ENCODE measurements around the gene CALB2.
"Not testable (repeated sequence)": the region's sequence is repeated elsewhere in the genome, so short reads cannot be mapped to it uniquely, and the experiment has no call there.

The CALB2 gene, protein sequence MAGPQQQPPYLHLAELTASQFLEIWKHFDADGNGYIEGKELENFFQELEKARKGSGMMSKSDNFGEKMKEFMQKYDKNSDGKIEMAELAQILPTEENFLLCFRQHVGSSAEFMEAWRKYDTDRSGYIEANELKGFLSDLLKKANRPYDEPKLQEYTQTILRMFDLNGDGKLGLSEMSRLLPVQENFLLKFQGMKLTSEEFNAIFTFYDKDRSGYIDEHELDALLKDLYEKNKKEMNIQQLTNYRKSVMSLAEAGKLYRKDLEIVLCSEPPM
- 0 reads per million in 3 experiments for total RNA-seq

DNA sequence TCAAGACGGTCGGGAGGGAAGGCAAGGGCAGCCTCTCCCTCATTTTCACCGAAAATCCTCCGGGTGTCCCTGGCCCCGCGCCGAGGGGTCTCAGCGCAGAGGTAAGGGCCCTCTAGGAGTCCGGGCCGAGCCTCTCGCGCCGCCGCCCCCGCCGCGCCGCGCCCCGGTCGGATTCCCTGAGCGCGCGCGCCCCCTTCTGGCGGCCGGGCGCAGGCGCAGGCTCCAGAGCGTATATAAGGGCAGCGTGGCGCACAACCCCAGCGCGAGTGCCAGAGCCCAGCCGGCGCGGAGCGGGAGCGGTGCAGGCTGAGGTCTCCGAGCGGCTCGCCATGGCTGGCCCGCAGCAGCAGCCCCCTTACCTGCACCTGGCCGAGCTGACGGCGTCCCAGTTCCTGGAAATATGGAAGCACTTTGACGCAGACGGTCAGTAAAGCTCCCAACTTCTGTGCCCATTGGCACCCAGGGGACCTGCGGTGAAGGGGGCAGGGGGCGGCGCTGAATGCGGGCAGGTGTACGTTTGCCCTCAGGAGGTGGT lies at the start of gene CALB2:
Gene CALB2, plus strand, starts transcription at position 260 of the 535 bp plus-strand sequence. Its CDS starts 70 bp downstream, at position 330.
- DNase-seq = peak; percentile 35

DNA sequence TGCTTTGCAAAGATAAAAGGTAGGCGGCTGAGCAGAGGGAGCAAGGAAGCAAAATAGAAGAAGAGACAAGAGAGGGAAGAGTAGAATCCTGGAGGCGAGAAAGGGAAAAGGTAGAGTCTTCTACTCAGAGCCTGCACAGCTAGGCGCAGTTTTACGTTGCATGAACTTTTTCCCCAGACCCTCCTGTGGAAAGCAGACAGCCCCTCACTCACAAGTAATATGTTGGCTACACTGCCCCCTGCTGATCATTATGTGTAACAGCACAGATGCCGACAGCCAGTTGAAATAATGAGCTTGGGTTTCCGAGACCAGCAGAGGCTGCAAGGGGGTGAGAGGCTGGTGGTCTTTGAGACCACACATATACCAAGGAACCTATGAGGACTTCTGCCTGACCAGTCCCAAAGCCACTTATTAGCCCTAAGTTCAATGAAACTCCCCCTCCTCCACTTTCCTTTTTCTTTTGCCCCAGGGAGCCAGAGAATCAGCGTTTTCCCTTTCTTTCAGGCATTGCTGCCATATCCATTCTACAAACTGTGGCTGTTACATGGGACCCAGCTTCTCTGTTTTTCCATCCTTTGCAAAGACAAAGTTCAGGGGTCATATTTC lies 46.9 kb upstream of the CALB2 start:
- no peak for DNase-seq

DNA sequence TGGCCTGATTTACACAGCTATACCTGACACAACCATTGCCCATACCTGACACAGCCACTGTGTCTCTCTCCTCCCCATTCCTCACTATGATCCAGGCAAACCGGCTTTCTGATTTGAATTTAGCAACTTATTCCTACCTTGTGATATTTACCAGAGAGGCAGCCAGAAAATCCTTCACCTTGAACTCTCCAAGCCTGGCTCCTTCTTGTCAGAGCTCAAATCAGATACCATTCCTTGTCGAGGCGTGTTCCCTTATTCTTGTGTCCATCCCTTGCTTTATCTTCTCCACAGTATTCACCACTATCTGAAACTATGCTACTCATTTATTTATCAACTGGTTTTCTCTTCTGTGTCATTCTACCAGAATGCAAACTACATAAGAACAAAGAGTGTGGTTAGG lies 44.9 kb upstream of the CALB2 start:
- not testable (repeated sequence) for DNase-seq

DNA sequence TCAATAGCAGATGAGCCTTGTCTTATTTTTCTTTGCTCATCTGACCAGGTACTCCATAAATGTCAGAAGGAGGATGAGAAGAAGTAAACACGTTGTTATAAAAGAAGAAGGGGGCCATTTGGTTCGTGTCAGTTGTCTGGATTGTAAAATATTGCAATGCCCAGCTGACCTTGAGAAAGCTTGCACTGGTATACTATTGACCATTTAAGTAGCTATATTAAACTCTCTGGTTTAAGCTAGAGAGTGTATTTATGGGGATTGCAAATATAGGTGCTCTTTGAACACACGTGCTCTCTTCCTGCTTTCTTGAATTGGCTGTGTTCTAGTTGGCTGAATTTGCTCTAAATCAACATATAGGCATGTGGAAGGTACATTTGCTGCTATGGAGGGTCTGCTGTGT lies 43.3 kb upstream of the CALB2 start:
- DNase-seq = no peak

DNA sequence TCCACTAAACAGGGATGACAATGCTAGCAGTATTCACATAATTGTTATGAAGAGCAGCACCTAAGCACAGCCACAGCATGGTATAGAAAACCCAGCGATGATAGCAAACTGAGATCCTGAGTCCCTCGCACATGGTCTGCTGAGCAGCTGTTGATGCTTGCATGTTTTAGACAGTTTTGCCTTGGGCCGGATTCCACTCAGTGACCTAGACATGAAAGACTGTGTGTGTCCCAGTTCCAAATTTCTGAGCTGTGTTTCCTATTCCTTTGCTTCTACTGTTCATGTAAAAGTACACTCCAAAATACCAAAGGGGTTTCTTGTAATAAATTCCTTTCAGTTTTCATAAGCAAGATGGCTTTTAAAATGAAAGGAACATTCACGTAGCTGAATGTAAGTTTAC lies 38.5 kb upstream of the CALB2 start:
- no peak for DNase-seq

DNA sequence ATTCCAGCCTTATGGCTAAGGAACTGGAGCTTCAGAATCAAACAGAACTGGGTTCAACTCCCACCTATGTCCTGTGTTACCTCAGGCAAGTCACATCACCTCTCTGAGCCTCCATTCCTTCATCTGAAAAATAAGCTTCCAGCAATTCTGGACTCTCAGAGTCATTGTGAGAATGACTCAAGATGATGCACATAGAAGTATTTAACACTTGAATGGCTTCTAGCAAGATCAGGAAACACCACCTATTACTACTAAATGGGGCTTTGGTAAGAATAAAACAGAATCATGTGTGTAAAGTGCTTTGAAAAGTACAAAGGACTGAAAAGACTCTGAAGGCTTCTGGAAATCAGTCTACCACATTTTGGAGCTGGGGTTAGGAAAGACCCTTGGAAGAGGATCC lies 30.8 kb upstream of the CALB2 start:
- DNase-seq = no peak

DNA sequence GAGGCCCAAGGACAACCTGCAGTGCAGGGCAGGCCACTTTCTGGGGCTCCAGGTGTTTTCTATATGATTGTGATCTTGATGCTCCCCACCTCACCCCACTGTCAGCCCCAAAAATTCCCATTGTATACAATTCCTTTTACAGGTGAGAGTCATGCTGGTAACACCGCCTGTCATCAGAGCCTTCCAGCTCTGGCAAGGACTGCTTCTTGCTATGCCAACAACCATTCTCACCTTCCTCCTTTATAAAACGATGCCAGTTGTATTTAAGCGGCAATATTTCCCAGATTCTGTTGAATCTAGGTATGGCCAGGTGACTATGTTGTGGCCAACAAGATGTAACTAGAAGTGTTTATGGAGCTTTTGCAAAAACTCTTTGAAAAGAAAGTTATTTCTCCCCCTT lies 30.4 kb upstream of the CALB2 start:
- no peak for DNase-seq

DNA sequence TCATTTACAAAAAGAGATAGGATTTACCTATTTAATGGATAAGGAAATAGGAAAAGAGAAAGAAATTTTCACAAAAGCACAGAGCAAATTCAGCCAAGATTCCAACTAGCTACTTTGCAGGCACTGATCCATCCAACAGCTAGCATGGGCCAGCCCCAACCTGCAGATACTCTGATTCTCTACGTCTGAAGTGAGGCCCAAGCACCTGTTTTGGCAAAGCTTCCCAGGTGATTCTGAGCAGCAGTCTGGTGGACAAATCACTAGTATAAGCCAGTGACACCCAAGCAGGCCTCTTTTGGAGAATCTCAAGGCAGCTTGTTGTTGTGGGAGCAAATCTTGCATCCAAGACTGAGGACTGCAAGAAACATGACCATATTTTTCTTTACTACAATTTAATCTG lies 20.9 kb upstream of the CALB2 start:
- no peak for DNase-seq

DNA sequence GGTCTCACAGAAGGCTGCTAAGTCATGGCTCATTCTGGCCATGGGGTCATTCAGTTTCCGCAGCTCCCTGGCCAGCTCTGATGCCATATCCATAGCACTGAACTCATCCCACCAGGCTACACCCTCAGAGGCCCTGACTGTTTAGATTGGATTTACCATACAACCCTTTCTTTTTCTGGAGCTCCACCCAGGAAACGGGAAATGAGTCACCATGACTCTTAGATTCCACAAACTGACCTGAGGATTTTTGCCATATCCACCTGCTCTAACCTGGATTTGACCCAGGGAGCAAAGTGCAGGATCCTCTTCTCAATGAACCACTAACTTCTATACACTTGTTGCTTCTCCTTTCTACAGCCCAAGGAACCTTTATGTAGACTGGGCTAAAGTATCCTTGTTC lies 20.3 kb upstream of the CALB2 start:
- no peak for DNase-seq

DNA sequence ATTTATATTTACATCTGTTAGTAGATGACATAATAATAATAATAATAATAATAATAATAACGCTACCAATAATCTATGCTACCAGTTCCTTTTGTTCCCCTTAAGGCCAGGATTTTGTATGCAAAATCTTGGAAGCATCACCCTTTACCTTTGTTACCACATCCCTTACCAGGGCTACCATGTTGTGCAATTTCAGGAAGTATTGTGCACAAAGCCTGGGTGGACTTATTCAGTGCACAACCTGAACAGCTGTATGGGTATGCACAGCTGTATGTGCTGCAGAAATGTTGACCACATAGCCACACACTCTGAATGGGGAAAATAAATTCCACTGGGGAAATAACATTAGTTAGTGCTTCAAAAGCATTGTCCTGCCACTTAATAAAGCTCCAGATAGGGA lies 19.9 kb upstream of the CALB2 start:
- no peak for DNase-seq

DNA sequence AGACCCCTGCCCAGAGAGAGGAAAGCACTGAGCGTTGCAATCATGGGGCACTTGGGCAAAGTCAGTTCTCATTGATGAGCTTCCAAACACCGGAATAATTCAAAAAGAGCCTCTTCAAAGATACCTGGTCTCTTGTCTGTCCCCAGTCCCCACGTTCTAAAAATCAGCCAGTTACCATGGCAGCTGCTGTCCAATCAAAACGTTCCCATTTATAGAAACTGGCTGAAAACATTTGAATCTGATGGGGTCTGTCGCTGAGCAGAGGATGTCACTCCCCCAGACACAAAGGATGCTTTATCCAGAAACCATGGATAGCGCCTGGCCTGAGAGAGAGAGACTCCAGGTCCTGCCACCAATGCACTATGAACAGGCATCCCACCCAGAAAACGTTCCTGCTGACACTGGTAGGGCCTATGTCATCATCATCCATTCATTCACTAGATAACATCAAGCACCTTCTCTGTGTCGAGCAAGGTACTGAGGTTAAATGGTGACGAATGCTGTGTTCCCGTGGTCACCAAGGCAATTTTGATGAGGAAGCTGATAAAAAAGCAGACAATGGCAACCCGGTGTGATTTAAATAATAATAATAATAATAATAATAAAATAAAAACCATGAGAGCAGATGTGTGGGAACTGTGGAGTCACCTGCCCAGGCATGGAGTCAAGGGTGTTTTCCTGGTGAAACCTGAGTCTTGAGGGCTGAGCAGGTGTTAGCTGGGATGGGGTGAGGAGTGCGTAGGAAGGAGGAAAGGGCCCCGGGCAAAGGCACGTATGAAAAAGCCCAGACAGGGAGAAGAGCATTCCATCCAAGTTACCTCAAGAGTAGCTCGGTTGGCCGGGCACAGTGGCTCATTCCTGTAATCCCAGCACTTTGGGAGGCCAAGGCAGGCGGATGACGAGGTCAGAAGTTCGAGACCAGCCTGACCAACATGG lies 19.0 kb upstream of the CALB2 start:
- no peak for DNase-seq

DNA sequence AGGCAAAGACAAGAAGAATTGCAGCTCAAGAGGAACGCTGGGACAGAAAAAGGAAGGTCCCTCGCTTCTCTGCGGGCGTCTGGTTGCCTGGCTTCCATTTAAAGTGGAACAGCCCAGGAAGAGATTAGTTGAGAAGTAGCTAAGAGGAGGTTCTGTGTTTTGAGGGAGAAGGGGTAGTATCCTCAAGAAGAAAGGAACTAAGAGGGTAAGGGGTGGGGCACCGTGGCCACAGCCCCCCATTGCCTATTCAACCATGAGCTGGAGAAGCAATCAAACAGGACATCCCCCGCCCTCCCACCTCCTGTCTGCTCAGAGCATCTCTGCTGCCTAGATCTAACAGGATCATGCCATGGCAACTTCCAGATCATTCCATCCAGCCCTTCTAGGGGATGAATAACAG lies 18.1 kb upstream of the CALB2 start:
- no peak for DNase-seq

DNA sequence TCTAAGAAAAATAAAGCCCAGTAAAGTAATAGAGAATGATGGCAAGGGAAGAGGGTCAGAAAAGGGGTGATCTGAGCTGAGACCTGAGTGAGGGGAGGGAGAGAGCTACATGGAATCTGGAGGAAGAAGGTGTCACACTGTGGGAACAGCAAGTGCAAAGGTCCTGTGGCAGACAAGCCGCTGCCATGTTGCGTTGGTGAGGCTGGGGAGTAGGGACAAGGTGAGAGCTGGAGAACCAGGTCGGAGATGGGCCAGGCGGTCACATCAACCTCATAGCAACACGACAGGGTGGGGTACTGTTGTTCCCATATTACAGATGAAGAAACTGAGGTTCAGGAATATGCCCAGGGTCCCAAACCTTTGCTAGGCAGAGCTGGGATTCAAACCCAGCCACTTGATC lies 16.6 kb upstream of the CALB2 start:
- no peak for DNase-seq

DNA sequence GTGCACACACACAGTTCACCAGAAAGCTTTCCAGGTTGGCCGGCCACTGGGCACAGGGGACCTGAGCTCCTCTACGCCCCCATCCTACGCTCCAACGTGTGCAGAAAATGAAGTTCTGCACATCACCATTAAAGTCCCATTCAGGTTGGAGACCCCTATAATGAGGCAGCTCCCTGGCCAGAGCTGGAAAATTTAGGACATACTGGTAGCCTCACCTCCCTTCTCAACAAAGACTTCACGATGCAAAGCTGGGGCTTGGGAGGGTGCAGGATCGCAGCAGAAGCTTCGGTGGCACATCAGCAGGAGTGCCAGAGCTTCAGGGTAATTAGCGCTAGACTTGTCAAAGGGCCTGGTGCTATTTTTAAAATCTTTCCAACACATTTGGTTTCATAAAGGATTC lies 15.4 kb upstream of the CALB2 start:
- DNase-seq = no peak

DNA sequence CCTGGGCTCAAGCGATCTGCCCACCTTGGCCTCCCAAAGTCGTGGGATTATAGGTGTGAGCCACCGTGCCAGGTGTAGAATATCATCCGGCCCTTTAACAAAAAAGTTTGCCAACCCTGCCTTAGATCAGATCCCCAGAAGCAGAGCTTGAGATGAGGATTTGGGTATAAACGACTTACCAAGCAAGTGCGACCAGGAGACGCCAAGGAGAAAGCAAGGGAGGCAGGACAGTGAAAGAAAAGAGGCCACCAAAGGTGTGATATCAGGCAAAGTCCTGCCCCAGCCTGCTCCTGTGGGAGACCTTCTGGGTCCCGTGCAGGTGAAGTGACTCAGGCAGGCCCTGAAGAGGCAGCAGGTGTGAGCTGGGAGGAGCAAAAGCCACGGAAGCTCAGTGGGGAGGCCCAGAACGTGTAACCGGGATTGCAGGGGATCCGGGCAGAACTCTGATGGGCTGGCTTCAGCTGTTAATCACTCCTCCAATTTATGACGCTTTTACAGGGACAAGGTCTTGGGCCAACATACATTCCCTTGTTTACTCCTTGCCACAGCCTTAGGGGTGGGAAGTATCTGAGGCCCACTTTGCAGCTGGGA lies 14.1 kb upstream of the CALB2 start:
- no peak for DNase-seq

DNA sequence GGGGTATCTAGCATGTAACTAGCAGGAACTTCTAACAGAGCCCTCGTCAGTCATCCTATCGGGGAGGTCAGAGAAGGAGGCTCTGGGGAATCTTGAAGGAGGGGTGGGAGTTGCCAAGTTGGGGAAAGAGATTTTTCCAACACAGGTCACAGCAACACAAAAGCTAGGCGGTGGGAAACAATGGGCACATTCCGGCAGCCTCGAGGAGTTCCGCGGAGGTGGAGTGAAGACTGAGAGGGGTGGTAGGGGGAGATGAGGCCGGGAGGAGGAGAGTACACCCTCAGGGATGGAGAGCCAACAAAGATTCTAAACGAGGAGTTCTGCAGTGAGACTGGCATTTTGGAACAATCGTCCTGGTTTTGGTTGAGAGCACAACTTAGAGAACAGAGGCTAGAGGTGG lies 13.5 kb upstream of the CALB2 start:
- no peak for DNase-seq

DNA sequence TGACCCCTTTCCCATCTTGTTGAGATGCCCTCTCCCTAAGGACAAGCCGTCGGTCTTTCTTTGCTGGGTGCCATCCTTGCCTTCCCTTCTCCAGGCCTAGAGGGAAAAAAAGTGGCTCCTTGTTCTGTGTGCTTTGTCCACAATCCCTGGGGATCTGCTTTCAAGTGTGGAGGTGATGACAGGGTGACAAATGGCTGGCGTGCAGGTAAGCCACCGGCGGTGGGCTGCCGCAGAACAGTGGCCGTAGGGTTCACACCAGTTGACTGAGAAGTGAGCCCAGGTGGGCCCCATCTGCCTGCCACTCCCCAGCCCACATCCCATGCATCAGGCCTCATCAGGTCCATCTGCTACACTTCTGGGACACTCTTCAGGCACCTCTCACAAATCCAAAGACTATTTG lies 11.4 kb upstream of the CALB2 start:
- DNase-seq = no peak

DNA sequence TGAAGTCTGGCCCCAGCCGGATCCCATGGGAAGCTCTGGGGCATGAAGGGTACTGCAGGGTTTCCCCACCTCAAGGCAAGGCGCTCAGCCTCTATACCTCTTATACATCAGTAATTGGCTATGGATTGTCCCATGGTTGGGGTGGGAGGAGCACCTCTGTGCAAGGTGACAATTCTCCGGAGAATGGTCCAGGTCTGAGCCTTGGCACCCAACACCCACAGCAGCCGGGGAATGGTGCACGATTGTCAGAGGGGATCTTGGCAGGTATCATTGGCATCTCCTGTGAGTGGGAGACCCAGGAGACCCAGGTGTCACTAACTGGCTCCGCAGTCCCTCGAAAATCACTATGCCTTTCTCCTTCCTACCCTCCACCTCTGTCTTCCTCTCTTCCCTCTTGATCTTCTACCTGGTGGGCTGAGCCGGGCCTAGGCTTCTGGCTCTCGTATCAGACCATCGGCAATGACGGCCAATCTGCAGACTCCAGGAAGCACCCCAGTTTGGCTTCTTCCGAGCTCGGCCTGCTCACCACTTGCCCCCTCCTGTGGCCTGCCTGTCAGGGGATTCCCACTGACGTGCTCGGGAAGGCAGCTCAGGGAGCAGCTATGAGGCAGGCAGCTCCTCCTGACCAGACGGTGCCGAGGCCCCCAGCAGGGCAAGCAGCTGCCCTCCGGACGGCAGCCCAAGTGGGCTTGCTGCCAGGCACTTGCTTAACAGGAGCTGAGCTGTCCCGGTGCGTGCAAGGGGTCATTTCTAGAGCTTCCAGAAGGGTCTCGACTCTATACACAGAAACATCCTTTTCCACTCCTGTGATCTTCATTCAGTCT lies 10.0 kb upstream of the CALB2 start:
- no peak for DNase-seq

DNA sequence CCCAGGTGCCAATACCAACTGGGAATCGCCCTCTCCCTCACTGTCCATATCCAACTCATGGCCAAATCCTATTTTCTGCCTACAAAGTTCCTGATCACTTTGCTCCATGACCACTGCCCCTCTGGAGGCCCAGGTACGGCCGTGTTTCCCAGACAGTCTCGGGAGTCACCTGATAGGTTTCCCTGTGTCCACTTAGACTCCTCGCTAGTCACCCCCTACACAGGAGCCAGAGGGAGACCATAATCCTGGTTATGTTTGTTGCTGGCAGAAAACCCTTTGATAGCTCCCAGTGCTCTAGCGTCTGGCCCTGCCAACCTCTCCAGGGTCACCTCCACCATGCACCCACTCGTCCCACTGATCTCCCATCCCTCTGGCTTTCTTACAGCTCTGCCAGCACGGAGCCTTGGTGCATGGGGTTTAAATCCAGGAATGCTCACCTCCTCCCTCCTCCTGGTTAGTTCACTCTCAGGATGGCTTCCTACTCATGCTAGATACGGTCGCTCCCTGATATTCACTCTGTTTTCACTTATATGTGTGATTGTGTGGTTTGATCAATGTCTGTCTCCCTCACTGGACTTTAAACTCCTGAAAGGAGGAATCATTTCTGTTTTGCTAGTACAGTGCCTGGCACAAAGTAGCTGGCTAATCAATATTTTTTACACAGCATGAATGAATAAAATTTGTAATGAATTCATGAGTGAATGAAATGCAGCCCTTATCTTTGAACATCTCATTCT lies 7.5 kb upstream of the CALB2 start:
- DNase-seq = no peak

DNA sequence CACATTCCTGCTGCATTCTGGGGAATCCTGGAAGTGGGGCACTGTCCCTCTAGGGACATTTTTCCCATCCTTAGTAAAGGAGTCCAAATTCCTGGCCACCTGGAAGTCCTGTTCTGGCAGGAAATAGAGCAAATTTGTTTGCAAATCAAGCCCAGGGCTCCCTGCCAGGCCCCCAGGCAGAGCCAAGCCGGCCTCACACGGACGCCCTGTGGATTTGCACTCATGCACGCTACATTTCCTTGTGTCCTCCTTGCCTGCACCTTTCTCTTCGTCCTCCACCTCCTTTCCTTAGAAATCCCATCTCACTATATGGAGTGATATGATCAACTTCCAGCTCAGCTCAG lies 7.0 kb upstream of the CALB2 start:
- no peak for DNase-seq

DNA sequence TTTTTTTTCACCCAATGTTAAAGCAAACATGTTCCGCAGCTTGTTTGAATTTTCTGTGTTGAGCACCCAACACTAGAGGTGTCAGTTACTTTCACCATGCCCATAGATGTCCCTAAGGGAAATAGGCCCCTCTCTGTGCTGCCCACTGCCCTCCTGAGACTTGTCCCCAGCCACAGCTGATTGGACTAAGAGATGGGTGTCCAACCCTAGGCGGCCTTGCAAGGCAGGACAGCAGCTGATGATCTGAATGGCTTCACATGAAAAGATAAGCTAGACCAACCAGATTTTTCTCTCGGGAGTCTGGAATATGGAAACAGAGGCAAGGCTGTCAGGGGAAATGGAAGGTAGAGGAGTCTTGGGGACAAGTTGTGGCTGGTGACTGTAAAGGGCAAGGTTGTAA lies 6.1 kb upstream of the CALB2 start:
- DNase-seq = no peak

Data from central memory CD4-positive, alpha-beta T cell (primary cell).